ENCODE measurements around the gene GLYR1. TPM values are rescaled to one million over a fixed set of nuclear protein-coding genes. Genes with fewer than 3 reads are reported as not detected.

Gene GLYR1
- total RNA-seq, 4 donors from 2014 or later: 38.8 to 64.7 (median 41.5) TPM

DNA sequence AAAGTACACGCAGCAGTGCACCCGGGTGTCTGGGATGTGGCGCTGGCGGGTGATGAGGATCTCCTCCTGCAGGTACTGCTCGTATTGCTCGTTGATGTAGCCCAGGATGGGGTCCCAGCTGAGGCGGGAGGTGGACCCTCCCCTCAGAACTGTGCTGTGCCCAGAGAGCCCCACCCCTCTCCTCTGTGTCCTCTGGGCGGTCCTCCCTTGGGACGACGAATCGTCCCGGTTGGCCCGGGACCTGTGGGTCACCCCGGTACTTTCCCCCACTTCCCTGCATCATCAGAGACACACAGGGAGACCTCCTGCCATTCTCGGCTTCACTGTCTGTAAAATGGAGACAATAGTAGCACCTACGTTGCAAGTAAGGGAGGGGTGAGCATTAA, 63.1 kb downstream of the GLYR1 start:
- TF ChIP-seq, protein P1, sequence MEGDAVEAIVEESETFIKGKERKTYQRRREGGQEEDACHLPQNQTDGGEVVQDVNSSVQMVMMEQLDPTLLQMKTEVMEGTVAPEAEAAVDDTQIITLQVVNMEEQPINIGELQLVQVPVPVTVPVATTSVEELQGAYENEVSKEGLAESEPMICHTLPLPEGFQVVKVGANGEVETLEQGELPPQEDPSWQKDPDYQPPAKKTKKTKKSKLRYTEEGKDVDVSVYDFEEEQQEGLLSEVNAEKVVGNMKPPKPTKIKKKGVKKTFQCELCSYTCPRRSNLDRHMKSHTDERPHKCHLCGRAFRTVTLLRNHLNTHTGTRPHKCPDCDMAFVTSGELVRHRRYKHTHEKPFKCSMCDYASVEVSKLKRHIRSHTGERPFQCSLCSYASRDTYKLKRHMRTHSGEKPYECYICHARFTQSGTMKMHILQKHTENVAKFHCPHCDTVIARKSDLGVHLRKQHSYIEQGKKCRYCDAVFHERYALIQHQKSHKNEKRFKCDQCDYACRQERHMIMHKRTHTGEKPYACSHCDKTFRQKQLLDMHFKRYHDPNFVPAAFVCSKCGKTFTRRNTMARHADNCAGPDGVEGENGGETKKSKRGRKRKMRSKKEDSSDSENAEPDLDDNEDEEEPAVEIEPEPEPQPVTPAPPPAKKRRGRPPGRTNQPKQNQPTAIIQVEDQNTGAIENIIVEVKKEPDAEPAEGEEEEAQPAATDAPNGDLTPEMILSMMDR (IDR thresholded peaks at IDR 0.05; ENCODE audit: low read depth): no peak

DNA sequence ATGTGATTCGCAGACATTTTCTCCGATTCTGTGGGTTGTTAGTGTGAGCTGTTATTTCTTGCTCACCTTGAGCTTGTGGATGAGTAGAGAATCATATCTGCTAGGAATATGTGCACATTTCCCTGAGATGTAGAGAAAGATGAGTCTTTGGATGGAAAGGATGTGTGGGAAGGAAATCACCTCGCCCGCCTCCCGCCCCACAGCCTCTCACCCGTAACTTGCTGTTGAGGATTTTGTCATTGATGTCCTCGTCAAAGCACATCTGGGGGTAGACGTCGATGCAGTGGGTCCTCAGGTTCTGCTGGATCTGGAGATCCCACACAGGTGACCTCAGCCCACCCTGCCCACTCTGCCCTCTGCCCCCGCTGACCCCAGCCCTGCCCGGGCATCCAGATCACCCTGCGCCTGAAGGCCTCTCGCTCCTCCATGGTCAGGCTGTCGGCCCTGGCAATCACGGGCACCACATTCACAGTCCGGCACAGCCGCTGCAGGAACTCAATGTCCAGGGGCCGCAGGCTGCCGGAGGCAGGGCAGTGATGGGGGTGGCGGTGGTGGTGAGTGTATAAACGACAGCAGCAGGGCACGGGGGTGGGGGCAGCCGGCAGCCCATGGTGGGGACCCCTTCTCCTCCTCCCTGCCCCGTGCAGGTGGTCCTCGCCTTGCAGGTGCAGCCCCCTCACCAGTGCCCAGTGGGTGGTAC, 63.7 kb downstream of the GLYR1 start:
- TF ChIP-seq, protein P1 (IDR thresholded peaks at IDR 0.05; ENCODE audit: low read depth): no peak

DNA sequence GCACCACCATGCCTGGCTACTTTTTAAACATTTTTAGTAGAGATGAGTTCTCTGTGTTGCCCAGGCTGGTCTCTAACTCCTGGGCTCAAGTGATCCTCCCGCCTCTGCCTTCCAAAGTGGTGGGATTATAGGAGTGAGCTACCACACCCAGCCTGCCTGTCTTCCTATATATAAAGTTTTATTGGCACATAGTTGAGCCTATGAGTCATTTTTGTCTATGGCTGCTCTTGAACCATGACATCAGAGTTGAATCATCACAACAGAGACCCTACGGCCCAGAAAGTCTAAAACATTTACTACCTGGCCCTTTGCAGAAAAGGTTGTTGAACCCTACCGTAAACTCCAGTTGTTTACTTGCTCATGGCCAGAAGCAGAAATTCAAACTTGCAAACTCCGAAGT, 66.9 kb downstream of the GLYR1 start:
- TF ChIP-seq, protein P1 (IDR thresholded peaks at IDR 0.05; ENCODE audit: low read depth): no peak

DNA sequence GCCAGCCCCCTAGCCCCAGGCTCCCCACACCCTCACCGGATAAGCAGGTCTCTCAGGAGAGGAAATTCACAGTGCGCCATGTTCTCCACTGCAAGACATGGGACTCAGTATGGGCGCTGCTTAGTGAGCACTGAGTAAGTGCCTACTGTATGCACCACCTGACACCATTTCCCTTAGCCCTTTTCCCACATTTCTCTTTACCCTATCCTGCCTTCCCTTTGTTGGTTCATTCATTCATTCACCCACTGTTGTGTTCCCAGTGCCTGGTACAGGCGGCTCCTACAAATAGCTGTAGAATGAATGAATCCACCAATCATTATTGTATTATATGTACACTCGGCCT, 69.1 kb downstream of the GLYR1 start:
- TF ChIP-seq, protein P1 (IDR thresholded peaks at IDR 0.05; ENCODE audit: low read depth): no peak

DNA sequence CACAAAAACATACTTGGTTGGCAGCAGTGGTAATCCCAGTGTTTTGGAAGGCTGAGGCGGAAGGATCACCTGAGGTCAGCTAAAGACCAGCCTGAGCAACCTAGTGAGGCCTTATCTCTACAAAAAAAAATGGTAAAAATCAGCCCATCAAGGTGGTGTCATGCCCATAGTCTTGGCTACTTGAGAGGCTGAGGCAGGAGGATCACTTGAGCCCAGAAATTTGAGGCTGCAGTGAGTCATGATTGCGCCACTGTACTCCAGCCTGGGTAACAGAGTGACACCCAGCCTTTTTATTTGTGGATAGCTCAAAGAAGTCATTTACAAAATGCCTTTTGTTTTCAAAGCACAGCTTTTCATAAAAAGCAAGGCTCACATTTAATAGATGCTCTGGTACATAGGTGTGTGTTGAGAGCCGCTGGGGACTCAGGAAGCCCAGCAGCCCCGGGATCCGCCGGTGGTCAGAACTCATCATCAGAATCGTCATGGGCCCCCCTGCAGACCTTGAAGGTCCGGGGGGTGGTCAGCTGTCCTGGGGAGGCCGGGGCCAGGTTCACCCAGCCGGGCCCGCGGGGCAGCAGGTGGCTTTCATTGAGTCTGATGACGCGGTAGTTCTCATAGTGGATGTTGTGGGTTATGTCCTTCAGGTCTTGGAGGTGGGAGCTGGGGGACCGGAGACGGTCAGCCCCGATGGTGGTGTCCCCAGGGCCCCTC, 69.6 kb downstream of the GLYR1 start:
- TF ChIP-seq, protein P1 (IDR thresholded peaks at IDR 0.05; ENCODE audit: low read depth): no peak

DNA sequence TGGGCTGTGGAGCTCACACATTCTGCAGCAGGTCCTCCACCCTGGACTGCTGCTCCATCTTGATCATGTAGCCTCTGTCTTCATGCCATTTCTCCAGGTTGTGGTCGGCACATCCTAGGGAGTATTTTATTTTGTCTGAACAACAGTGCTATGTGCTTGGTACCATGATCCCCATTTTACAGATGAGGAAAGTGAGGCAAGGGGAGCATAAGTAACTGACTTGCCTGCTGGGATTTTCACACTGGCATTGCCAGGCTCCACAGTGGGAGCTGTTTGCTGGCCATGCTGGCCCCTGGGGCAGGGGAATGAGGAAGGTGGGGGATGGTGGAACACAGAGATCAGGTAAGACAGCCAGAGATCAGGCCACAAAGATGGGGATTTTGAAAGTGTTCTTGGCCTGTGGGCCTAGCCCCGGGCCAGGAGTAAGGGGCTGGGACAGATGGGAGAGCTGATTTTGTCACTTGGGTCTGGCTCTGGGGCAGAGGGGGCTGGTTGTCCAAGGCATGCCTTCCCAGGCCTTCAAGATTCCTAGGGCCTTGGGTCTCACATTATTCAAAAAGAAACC, 70.9 kb downstream of the GLYR1 start:
- TF ChIP-seq, protein P1 (IDR thresholded peaks at IDR 0.05; ENCODE audit: low read depth): no peak

DNA sequence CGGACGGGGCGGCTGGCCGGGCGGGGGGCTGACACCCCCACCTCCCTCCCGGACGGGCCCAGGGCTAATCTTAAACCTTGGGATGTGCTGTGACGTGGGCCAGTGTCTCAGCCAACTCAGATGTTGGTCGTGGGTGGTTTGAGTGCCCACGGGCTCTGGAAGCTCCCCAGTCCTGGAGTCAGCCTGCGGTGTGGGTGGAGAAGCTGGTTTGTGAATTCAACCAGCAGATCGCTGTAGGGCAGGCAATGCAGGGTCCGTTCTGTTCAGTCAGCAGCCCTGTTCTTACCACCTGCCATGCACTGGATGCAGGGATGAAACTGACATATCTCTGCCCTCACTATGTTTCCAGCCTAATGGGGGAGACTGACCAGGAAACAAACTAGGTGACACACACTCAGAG, 72.1 kb downstream of the GLYR1 start:
- TF ChIP-seq, protein P1 (IDR thresholded peaks at IDR 0.05; ENCODE audit: low read depth): no peak

Data from subcutaneous adipose tissue (tissue), 4 donors.